Panc1 (cell line): ENCODE measurements around the gene TNFAIP2. TPM values are rescaled to one million over a fixed set of nuclear protein-coding genes. Genes with fewer than 3 reads are reported as not detected.

Experiments used
- ATAC-seq: fragments of 200-7000 bp; cut with Tn5 transposase; 2 replicates; pipeline ENCODE4 v1.9.1; 2020; ENCODE audit warnings: mild to moderate bottlenecking, moderate library complexity
- BruUV-seq: library from RNA; stranded (reverse); fragments of 400-500 nt; replicated peaks from 2 replicates; lab custom pipeline; 2021; lab: Mats Ljungman, UMichigan
- CTCF ChIA-PET: fragments of 300-600 bp; sonication (Branson Sonifier 250); formaldehyde crosslinking; loops from one replicate; lab custom pipeline; 2022; ENCODE audit warnings: antibody characterized with exemption; lab: Charles Lee
- POLR2A ChIA-PET: fragments of 300-600 bp; sonication (Branson Sonifier 250); formaldehyde crosslinking; loops from one replicate; lab custom pipeline; 2022; ENCODE audit warnings: antibody characterized with exemption; lab: Charles Lee
- DNase-seq: peaks from one replicate; pipeline ENCODE4 v3.0.0-alpha.2; 2010; ENCODE audit warnings: low read depth, low spot score
- H3K27ac ChIP-seq: 2 replicates; pipeline ENCODE4 v1.5.1; 2011; ENCODE audit warnings: mild to moderate bottlenecking, low read length, inconsistent platforms
- H3K27me3 ChIP-seq: fragments of 200-500 bp; sonication (Bioruptor generic); 2 replicates; pipeline ENCODE4 v1.6.0; 2014; ENCODE audit warnings: low read length, inconsistent platforms; ENCODE audit not compliant: control insufficient read depth, insufficient read depth
- H3K36me3 ChIP-seq: fragments of 200-500 bp; sonication (Bioruptor generic); 2 replicates; pipeline ENCODE4 v1.5.1; 2014; ENCODE audit warnings: inconsistent platforms, mild to moderate bottlenecking, low read length, moderate library complexity; ENCODE audit not compliant: control insufficient read depth, insufficient read depth
- H3K4me1 ChIP-seq: 2 replicates; pipeline ENCODE4 v1.5.1; 2011; ENCODE audit warnings: inconsistent platforms, mild to moderate bottlenecking, low read length, moderate library complexity; ENCODE audit not compliant: control insufficient read depth, insufficient read depth
- H3K4me3 ChIP-seq, 2 experiments: 2 replicates each; pipeline ENCODE4 v1.5.1; 2011 to 2012; ENCODE audit warnings: low read depth in 2 of 2, low read length in 2 of 2, mild to moderate bottlenecking in 2 of 2, inconsistent platforms in 1 of 2, moderate library complexity in 1 of 2
- H3K9me3 ChIP-seq: fragments of 200-500 bp; sonication (Bioruptor generic); 2 replicates; pipeline ENCODE4 v1.5.1; 2014; ENCODE audit warnings: low read depth, mild to moderate bottlenecking, inconsistent platforms, low read length, moderate library complexity; ENCODE audit not compliant: control insufficient read depth, insufficient read depth
- POLR2AphosphoS5 ChIP-seq: IDR thresholded peaks from 2 replicates; pipeline ENCODE4 v1.6.1; 2012; ENCODE audit warnings: mild to moderate bottlenecking, low read depth, low read length, moderate library complexity
- REST ChIP-seq, 2 experiments: IDR thresholded peaks; 2 replicates each; pipeline ENCODE4 v1.6.1; 2011 to 2012; ENCODE audit warnings: low read depth in 2 of 2, control low read depth in 1 of 2, low read length in 1 of 2, mild to moderate bottlenecking in 1 of 2, moderate library complexity in 1 of 2; ENCODE audit not compliant: insufficient read depth in 1 of 2
- SIN3A ChIP-seq: IDR thresholded peaks from 2 replicates; pipeline ENCODE4 v1.6.1; 2012; ENCODE audit warnings: low read depth, mild to moderate bottlenecking, low read length, moderate library complexity, borderline replicate concordance; ENCODE audit not compliant: insufficient read depth
- TCF7L2 ChIP-seq: IDR thresholded peaks from 2 replicates; pipeline ENCODE4 v1.6.1; 2011; ENCODE audit warnings: mild to moderate bottlenecking, low read depth, low read length, inconsistent platforms
- in situ Hi-C: cut with HindIII; loops from 2 replicates; pipeline ENCODE4 v1.10.0; 2016; ENCODE audit warnings: low sequenced_read_pairs, low pct_unique_long_range_greater_than_20kb
- intact Hi-C: fragments of 100-400 bp; cut with micrococcal nuclease; formaldehyde crosslinking; loops from one replicate; pipeline ENCODE4 v1.10.0; 2022; ENCODE audit not compliant: unreplicated experiment
- total RNA-seq: library from RNA; stranded (reverse); gene quantifications from one replicate; pipeline ENCODE4 v1.2.1, GENCODE V29; 2021; ENCODE audit not compliant: unreplicated experiment
- TF ChIP-seq, protein P1 (sequence below): fragments of 450-650 bp; IDR thresholded peaks from 2 replicates; pipeline ENCODE4 v1.5.1; 2017; ENCODE audit warnings: mild to moderate bottlenecking

The TNFAIP2 gene
- total RNA-seq, 1 experiment from 2014 or later, result 491 TPM

DNA sequence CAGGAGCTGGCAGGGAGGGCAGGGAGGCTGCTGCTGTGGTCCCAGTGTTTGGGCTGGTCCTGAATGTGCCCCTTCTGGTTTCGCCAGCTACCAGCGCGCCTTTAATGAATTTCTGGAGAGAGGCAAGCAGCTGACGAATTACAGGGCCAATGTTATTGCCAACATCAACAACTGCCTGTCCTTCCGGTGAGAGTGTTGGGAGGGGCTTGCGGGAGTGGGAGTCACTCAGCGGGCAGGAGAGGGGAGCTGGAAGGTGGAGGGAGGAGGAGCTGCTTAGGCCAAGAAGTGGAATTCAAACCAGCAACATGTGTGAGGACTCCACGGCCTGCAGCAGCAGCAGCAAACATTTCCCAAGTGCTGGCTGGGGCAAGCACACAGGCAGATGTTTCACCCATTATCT, 7.7 kb downstream of the TNFAIP2 start:
- no TSS peak for BruUV-seq
- Histone ChIP-seq H3K4me1 (peaks cover 64% of the 10 kb centered on the region), H3K36me3 (0 out of 2 replicates have a peak, but pooled peaks cover 2% of the 10 kb centered on the region), H3K9me3 (no peaks in the 10 kb centered on the region), H3K27me3 (no peaks in the 10 kb centered on the region), H3K27ac (peak overlapping the region; percentile 66), H3K4me3 (no peak overlapping the region)
- DNase-seq, result no peak
- no peak for ATAC-seq
- intact Hi-C loops (no loop called here), in situ Hi-C loops (no loop called here)
- TF ChIP-seq POLR2AphosphoS5 (no peak), REST (IDR thresholded peaks at IDR 0.05; ENCODE audit: insufficient read depth in 1 of 2, low read depth in 2 of 2, low read length in 1 of 2) (no peak), TCF7L2 (no peak), SIN3A (no peak)
- TF ChIP-seq, protein P1, sequence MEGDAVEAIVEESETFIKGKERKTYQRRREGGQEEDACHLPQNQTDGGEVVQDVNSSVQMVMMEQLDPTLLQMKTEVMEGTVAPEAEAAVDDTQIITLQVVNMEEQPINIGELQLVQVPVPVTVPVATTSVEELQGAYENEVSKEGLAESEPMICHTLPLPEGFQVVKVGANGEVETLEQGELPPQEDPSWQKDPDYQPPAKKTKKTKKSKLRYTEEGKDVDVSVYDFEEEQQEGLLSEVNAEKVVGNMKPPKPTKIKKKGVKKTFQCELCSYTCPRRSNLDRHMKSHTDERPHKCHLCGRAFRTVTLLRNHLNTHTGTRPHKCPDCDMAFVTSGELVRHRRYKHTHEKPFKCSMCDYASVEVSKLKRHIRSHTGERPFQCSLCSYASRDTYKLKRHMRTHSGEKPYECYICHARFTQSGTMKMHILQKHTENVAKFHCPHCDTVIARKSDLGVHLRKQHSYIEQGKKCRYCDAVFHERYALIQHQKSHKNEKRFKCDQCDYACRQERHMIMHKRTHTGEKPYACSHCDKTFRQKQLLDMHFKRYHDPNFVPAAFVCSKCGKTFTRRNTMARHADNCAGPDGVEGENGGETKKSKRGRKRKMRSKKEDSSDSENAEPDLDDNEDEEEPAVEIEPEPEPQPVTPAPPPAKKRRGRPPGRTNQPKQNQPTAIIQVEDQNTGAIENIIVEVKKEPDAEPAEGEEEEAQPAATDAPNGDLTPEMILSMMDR, result no peak
- ChIA-PET POLR2A (no interaction called here), CTCF (interaction anchor here (0.7 kb wide), 1 partner anchor 19 kb away, joined by 3 read pairs; no protein-coding TSS in a partner anchor)

GRCh38 chr14:103131580-103131979, 8.3 kb downstream of the TNFAIP2 start:
- Histone ChIP-seq H3K27ac (no peak overlapping the region; the same call in 1 of the 2 replicates), H3K27me3 (no peaks in the 10 kb centered on the region), H3K4me1 (peaks cover 70% of the 10 kb centered on the region), H3K36me3 (0 out of 2 replicates have a peak, but pooled peaks cover 2% of the 10 kb centered on the region), H3K4me3 (no peak overlapping the region), H3K9me3 (no peaks in the 10 kb centered on the region)
- BruUV-seq, result no TSS peak
- ATAC-seq (no peak), DNase-seq (no peak)
- in situ Hi-C loops (no loop called here), intact Hi-C loops (no loop called here)
- CTCF ChIA-PET, result no interaction called here
- no peak for TF ChIP-seq POLR2AphosphoS5
- TF ChIP-seq SIN3A, result no peak
- TF ChIP-seq REST (IDR thresholded peaks at IDR 0.05; ENCODE audit: insufficient read depth in 1 of 2, low read depth in 2 of 2, low read length in 1 of 2), result no peak
- TF ChIP-seq TCF7L2, result no peak
- TF ChIP-seq, protein P1, result no peak
- POLR2A ChIA-PET, result no interaction called here
